HG03175 (cell line): ENCODE data around the gene CPNE4.
A peak's percentile ranks its signal among the peaks of the same experiment; 100 is the strongest.

ENCODE experiments used
- ATAC-seq: cut with Tn5 transposase; IDR thresholded peaks from one replicate; pipeline ENCODE4 v1.9.1; 2021; ENCODE audit warnings: mild to moderate bottlenecking, moderate library complexity; ENCODE audit not compliant: unreplicated experiment

Gene CPNE4

DNA sequence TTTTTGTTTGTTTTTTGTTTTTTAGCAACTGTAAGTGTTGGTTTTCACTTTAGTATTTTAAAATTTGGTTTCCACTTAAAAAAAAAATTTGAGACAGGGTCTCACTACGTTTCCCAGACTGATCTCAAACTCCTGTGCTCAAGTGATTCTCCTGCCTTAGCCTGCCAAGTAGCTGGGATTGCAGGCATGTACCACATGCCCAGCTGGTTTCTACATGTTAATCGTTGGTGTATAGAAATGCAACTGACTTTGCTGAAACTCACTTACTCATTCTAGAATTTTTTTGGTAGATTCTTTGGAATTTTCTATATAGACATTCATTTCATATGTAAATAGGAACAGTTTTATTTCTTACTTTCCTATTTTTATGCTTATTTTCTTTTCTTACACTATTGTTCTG is 287.3 kb downstream of the CPNE4 start:
- ATAC-seq = no peak

DNA sequence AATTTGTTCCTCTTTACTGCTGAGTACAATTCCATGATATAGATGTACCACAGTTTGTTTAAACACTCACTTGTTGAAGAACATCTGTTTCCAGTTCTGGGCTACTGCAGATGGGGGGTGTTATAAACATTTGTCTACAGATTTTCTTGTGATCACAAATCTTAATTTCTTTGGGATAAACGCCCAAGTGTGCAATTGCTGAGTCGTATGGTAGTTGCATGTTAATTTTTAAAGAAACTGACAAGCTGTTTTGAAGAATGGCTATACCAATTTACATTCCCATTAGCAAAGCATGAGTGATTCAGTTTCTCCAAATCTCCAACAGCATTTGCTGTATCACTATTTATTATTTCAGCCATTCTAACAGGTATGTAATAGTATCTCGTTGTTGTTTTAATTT is 290.0 kb downstream of the CPNE4 start:
- no peak for ATAC-seq

DNA sequence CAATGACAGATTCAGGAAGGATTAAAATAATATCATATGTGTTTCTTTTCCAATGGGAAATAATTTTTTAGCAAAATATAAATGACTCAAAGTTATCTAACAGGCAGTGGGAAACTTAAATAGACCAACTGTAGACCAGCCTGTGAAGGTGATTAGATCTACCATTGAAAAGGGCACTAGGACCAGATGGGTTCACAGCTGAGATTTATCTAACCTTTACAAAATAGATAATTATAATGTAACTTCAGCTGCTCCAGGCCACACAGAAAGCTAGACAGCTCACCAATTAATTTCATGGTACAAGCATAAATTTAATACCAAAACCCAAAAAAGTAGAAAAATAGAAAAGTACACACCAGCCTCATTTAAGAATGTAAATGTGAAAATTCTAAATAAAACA is 291.7 kb downstream of the CPNE4 start:
- no peak for ATAC-seq

DNA sequence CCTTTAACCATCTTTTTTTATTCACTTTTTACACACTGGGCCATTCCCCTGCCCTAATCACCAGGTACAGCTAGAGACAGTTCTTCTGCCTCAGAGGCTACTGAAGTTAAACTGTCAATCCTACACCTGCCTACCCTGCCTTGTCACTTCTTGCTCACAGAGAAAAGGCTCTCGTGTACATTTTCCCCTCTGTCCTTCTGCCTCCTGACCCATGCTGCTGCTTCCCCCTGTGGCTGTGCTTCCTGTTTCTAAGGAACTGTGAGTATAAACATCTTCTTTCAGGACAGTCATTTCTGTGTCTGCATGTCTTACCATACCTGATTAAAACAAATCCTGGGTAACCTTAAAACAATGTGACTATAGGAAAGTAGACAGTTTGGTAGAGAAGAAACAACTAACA is 295.6 kb downstream of the CPNE4 start:
- ATAC-seq = no peak

DNA sequence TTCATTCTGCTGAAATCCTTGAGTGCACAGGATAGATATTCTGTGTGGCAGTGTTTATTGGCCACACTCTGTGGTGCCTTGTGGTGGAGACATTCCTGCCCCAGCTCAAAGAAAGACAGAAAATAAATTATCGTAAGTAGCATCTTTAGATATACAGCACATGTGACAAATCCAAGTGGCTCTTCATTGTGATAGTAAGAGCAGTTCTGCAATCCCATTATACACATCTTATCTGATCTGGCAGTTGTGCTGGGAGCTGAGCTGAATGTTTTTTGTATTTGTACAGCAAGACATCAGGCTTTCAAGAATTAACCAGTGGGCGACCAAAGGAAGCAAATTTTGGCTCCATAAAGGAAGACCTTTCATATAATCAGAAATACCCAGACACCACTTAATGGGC is 296.7 kb downstream of the CPNE4 start:
- no peak for ATAC-seq

DNA sequence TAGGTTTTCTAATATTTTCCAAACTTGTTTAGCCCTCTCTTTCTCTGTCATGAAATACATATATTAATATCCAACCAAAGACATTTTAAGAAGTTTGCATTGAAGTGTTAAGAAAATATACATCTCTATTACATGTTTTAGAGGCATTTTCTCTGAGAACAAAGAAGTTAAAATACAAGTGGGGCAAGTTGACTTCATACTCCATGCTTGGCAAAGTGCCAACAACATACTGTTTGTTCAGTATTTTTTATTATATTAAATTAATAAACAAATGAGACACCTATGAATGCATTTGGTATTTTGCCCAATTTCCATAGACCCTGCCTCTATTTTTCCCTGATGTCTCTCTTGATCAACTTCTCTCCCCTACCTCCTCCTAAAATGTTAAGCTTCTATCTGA is 299.3 kb downstream of the CPNE4 start:
- no peak for ATAC-seq

DNA sequence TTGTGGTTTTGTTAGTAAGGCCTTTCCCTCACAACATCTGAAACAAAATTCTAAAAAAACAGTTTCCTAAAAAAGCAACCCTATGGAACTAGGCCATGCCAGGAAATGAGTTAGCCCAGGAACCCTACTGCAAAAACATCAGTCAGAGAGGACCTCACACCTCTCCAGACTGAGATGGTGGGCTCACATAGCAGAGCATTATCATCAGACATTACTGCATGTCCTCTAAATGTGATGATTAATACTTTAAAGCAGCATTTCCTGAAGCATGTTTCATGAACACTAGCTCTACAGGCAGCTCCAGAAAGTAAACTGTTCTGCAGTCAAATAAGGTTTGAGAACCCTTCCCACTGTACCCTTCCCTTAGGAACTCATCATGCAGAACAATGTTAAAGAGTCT is 299.7 kb downstream of the CPNE4 start:
- no peak for ATAC-seq

DNA sequence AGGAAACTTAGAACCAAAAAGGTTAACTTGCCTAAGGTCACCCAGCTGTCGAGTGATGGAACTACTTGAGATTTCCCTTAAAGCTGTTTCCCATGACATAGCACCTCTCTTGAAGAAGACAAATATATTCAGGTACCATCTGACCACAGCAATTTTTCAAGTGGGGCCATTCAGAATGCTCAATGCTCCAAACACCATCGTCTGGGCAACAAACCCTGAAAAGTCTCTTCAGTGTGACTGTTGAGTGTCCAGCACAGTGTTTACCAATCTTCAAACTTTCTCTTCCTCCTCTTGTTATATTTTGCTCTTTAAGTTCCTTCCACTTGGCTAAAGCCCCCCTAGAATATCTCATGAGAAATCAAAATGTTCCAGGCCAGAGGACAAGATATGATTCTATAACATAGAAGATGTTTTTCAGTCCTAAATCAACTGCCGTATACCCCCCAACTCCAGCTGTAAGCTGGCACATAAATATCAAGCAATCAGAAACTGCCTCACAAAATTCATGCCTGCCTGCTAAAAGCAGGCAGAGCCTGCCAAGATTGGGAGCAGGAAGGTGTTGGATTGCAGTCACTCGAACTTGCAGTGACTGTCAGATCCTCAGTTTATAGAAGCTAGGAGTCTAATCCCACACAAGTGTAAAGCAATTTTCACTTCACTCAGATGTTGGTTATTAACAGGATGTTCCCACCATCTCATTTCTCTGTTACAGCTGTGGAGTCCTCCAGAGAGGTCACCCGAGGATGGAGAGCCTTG is 301.6 kb downstream of the CPNE4 start:
- ATAC-seq = no peak

DNA sequence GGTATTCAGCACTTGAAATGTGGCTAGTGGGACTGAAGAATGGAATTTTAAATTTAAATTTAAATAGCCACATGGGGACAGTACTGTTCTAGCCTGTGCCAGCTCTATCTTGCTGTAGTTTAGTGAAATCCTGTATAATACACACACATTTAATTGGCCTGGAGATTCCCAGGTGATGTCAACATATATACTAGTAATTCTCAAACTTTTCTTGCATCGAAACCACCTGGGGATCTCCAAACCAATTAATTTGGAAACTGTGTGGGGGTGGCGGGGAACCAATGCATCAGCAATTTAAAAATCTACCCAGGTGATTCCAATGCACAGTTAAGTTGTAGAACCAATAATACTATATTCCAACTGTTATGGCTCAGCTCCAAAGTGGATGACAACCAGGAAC is 303.1 kb downstream of the CPNE4 start:
- no peak for ATAC-seq

DNA sequence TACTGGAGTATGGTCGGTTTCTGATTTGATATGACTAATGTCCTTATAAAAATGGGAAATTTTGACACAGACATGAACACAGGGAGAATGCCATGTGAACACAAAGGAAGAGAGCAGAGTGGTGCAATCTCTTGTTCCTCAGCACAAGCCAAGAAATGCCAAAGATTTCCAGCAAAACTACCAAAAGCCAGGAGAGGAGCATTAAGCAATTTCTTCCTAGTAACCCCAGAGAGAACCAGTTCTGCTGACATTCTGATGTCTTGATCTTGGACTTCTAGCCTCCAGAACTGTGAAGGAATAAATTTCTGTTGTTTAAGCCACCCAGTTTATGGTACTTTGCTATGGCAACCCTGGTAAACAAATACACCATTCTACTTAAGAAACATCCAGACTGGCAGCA is 304.2 kb downstream of the CPNE4 start:
- ATAC-seq = no peak

DNA sequence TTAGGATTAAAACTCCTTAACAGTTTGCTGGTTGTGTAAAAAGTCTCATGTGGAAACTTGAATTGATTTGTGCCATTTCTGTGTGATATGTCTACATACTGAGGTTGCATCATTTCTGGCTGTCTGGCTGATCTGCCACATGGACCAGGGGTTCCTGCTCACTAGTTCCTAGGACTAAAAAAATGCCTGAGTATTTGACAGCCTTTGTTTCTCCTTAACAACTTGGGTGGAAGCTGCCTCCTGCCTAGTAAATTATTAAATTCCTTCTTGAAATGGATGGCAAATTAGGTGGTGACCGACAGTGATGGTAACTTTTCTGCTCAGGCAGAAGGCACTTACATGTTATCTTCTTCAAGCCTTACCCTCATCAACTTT is 305.2 kb downstream of the CPNE4 start:
- ATAC-seq = no peak

DNA sequence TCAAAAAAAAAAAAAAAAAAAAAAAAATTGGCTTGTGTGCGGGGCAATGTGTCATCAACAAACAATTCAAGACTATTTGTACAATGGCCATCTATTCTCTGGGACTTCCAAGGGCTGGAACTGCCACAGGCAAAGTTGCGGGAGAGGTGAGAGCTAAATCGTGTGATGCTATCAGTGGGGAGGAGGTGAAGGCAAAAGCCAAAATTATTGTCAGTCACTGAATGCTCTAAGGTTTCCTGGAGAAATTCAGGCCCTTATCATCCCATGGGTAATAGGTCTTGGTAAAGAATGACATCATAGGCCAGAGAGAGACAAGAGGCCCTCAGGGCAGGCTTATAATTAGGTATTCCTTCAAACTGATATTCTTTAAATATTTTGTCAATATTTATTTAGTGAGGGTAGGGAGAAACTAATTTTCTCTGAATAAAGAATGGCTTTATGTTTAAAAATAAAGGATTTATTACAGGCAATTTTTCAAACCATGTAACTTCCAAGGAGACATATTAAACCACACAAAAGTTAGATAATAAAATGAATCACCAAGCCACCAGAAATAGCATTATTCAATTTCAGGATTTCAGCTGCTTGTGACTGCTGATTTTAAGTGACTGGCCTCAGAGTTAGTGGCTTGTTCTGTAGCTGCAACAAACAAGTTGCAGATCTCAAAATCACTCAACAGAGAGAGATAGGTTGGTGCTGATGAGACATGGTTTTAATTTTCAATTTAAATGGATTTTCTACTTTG is 305.7 kb downstream of the CPNE4 start:
- ATAC-seq = no peak

DNA sequence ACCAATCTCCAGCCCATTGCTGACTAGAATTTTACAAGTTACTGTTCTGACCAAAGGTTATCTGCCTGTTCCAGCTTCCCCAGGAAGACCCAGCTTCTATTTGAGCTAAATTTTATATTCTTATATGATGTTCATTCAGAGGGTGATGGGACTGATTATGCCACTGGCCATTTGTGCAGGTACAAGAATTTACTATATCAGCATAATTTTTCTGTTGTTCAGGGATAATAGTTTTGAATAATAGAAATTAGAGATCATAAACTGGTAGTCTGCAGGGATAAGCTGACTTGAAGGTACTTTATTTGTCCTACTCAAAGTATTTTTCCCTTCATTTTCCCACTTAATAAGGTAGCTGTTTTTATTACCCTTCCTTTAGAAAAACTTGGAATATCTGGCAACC is 309.4 kb downstream of the CPNE4 start:
- no peak for ATAC-seq

DNA sequence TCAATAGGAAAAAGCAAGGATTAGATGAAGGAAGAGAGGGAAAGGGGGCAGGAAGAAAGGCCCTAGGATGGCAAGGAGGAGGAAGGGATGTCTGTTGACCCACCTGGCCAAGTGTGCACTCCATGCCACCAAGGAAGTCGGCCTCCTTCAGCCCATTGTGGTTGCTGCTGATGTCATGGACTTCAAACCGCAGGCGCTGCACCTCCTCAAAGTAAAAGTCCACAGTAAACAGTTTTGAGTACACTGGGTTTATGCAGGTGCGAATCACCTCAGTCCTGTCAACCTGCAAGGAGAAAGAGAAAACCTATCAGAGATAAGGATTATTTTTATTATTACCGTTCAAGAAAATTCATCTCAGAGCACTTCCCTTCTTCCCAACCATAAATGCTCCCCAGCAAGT is 311.5 kb downstream of the CPNE4 start:
- ATAC-seq = no peak

DNA sequence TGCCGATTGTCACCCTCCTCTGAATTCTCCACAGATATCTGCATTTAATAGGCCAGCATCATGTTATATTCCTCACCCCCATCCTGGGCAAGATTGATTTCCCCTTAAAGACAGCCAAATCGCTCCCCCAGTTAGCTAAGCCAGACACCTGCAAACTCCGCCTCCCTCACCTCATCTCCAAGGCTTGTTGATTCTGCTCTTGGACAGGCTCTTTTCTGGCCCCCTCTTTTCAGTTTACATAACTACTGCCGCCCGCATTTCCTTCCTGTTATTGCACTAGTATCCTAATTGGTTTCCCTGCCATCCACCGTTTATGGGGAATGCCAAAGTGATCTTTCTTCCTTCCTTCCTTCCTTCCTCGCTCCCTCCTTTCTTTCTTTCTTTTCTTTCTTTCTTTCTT is 317.3 kb downstream of the CPNE4 start:
- no peak for ATAC-seq

DNA sequence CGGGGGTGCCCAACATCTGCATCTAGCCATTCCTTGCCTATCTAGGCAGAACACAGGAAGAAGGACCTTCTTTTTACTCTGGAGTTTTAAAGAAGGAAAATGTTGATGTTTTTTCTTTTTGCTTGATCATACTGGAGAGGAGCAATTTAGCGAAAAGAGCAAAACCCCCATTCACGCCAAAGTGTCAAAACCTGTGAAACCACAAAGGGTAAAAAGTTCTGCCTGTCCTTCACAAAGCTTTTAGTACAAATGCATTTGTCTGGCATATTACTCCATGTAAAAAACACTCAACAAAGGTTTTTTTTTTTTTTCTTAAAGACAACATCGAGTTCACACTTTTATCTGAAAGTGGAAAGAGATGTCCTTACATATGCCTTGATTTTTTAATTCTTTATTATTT is 317.9 kb downstream of the CPNE4 start:
- no peak for ATAC-seq

DNA sequence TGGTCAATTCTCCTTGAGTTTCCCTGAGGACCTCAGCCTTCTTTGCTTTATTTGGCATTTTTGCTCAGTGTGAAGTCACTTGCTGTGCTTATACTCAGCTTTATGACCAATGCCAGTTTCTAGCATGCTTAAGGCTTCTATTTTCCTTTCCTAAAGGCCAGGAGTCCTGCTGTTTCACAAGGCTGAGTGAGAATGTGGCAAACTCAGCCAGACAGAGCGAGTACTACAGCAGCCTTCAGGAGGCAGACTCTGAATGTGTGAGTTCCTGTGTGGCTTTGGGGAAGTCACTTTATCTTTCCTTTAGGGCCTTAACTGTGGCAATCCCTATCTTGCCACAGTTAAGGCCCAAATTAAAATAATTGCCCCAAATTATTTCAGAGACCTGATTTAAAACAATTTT is 318.8 kb downstream of the CPNE4 start:
- no peak for ATAC-seq

DNA sequence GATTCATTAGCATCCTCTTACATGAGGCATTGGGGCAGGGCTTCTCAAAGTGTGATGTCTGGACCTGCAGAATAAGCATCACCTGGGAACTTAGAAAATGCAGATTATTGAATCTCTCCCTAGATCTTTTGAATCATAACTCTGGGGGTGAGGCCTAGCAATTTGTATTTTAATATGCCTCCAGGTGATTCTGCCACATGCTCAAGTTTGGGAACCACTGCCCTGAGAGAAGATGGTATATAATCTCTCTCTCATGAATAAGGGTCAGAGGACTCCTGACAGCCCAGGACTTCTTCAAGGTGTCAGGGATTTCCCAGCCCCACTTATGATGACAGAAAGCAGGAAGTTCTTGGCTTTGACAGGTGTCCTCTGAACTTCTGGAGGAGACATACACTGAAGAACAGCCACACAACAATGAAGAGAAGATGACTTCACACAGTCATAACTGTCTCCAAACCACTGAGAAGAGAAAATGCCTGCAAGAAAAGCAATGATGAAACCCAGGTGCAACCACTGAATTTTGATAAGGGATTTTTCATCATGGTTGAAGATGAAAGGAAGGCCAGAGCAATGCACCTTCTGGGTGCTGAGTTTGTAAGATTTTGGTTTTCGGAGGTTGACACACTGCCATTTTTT is 320.1 kb downstream of the CPNE4 start:
- ATAC-seq = peak; percentile 58

DNA sequence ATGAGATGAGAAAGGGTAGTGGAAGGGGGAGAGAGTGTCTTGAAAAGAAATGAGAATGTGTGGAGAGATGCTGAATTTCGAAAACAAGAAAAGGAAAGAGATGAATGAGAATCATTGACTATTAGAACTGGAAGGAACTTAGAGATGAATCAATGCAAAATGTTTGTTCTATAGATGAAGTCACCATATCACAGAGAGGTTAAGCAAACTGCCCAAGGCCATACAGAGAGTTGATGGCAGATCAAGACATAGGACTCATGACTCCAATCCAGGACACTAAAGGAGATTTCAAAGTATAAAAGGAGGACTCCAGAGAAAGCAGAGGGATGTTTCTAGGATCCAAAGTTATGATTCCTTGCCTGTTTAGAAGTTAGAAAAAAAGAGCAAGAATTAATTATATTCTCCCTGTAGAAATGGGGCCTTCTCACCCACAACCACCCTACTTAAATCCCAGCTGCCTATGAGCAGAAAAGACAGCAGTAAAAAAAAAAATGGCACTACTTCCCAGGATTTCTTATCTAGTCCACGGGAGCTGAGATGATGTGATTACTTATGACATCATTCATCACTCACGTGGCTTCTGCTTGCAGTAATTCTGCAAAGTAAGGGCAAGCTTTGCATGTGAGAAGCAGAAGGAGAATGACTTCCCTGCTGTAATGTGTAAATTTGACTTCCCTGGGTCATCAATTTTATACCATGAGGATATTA is 321.2 kb downstream of the CPNE4 start:
- ATAC-seq = no peak

DNA sequence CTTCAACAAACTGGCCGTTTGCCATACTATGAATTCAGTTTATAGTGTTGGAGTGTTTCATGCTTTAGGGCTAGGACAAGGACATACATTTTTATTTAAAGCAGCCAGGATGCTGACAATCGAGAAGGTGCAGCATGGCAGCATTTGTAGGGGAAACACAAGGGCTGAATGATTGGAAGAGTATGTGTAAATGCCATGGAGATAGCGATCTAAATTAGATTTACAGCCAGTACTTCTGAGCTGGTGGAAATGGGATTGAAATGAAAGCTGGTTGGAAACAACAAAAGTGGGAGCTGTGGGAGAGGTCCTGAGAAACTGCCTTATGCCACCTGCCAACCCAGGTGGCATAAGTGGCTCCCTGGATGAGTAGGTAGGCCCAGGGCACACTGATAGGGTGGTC is 322.2 kb downstream of the CPNE4 start:
- no peak for ATAC-seq

DNA sequence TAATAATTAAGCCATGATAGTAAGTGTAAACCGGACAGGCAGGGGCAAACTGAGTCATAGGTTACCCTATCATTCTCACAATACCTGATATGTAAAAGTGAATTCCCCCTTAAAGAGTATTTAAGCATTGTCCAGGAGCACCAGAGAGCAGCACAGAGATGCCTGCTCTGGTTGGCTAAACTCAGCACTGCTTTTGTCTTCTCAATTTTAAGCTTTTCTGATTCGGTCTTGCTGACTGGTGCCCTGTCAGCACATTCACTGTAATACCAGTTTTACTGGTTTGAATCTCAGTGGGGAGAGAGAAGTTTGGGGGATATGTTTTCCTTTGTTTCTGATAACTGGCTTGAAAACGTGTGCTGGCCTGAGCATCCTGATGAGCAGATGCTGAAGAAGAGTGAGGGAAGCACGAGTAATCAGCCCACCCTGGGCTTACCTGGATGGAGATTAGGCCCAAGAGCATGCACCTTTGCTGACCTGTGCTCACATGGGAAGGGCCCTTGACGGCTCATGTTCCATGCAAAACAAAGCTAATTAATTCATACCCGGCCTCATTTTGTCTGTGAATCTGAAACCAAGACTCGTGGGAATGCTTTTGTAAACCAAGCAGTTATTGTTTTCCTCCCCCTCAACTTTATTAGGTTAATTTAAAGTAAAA is 323.6 kb downstream of the CPNE4 start:
- ATAC-seq = no peak
